ENCODE results near the gene ABLIM2. TPM values are rescaled to one million over a fixed set of nuclear protein-coding genes. Genes with fewer than 3 reads are reported as not detected.

Gene ABLIM2
- total and polyA plus RNA-seq, 2 of the 13 experiments (the other 11 are each of a cell fraction or from before 2014, with no cell fraction given), result 0.20 to 0.37 TPM

- TF ChIP-seq CREB3 (CRISPR knock-in tag; IDR thresholded peaks at IDR 0.05) (no peak), ZFP91 (CRISPR knock-in tag; IDR thresholded peaks at IDR 0.05; ENCODE audit: borderline replicate concordance) (peak; percentile 36; the same call in 1 of the 2 replicates)
Observed at GRCh38 chr4:8053688-8054449, 104.7 kb downstream of the ABLIM2 start (continued).

GRCh38 chr4:8052160-8052691, 106.4 kb downstream of the ABLIM2 start:
- FAIRE-seq, result no peak

More at GRCh38 chr4:8052160-8052691, 106.4 kb downstream of the ABLIM2 start:
- H3K4me1 ChIP-seq (ENCODE audit: insufficient read depth, low read length), result peaks cover 88% of the 10 kb centered on the region
- TF ChIP-seq KMT2A (CRISPR knock-in tag; IDR thresholded peaks at IDR 0.05) (no peak), RFXANK (CRISPR knock-in tag; IDR thresholded peaks at IDR 0.05) (no peak), TGIF2 (CRISPR knock-in tag; IDR thresholded peaks at IDR 0.05) (no peak), ZSCAN25 (CRISPR knock-in tag; IDR thresholded peaks at IDR 0.05) (no peak), ZNF501 (CRISPR knock-in tag; IDR thresholded peaks at IDR 0.05) (no peak), IRF9 (CRISPR knock-in tag; IDR thresholded peaks at IDR 0.05; ENCODE audit: borderline replicate concordance) (no peak), ZBTB33 (CRISPR knock-in tag; IDR thresholded peaks at IDR 0.05) (no peak), KLF11 (CRISPR knock-in tag; IDR thresholded peaks at IDR 0.05) (no peak), ZSCAN29 (CRISPR knock-in tag; conservative IDR thresholded peaks at IDR 0.05) (no peak), ZNF549 (CRISPR knock-in tag; IDR thresholded peaks at IDR 0.05) (no peak), JDP2 (CRISPR knock-in tag; IDR thresholded peaks at IDR 0.05; ENCODE audit: borderline replicate concordance) (no peak), CREM (IDR thresholded peaks at IDR 0.05) (no peak), CREM (CRISPR knock-in tag; IDR thresholded peaks at IDR 0.05) (no peak), NPAS2 (CRISPR knock-in tag; IDR thresholded peaks at IDR 0.05; ENCODE audit: borderline replicate concordance) (no peak), SRSF4 (IDR thresholded peaks at IDR 0.05; ENCODE audit: low read depth, low read length, poor library complexity, severe bottlenecking) (no peak), ZZZ3 (CRISPR knock-in tag; IDR thresholded peaks at IDR 0.05; ENCODE audit: borderline replicate concordance) (no peak)
- intact Hi-C loops (cut with micrococcal nuclease; ENCODE audit: unreplicated experiment) (no loop called here), in situ Hi-C loops (cut with HindIII; ENCODE audit: extremely low pct_ligation_motif_present, low pct_unique_long_range_greater_than_20kb) (no loop called here)
- POLR2A ChIA-PET, result no interaction called here
- WGBS (ENCODE audit: low lambda C conversion rate), result 97% methylated on average over 5 of the region's 9 CpGs
- DNase-seq (ENCODE audit: low spot score) (no peak), ATAC-seq (no peak)
- H4K20me1 ChIP-seq (ENCODE audit: insufficient read depth, low read length), result no peaks in the 10 kb centered on the region
- H3K9me3 ChIP-seq (ENCODE audit: low read length), result no peaks in the 10 kb centered on the region
- H2AFZ ChIP-seq (ENCODE audit: low read length), result no peak overlapping the region
- peaks cover 0 to 1% of the 10 kb centered on the region in 2 experiments; a peak in 1 of 5 replicates for H3K27me3 ChIP-seq (ENCODE audit: control insufficient read depth in 1 of 2, insufficient read depth in 2 of 2, low read length in 2 of 2)
- no peak overlapping the region for H3K9ac ChIP-seq (ENCODE audit: insufficient read depth, low read depth, low read length)
- CTCF ChIA-PET (ENCODE audit: low intra/inter-chr PET ratio, low total read pairs), result no interaction called here
- H3K36me3 ChIP-seq (replicated peaks in 1 of 2; ENCODE audit: control insufficient read depth in 1 of 2, insufficient read depth in 2 of 2, low read length in 2 of 2), result no peaks in the 10 kb centered on the region
- no TSS peak for BruUV-seq (replicated peaks)
- H3K4me2 ChIP-seq (ENCODE audit: low read depth, low read length), result no peak overlapping the region
- H3K27ac ChIP-seq (ENCODE audit: extremely low read length, insufficient read depth, low read length), result no peak overlapping the region
- H3K4me3 ChIP-seq (replicated peaks in 1 of 3; ENCODE audit: insufficient read depth in 1 of 3, low read depth in 2 of 3, low read length in 3 of 3), result no peak overlapping the region
- no peaks in the 10 kb centered on the region for H3K79me2 ChIP-seq (ENCODE audit: insufficient read depth, low read length)

Measured in HepG2 (cell line).